ENCODE data around the gene POLG2.
"Not testable (repeated sequence)": the region's sequence is repeated elsewhere in the genome, so short reads cannot be mapped to it uniquely, and the experiment has no call there.

POLG2 gene

GRCh38 chr17:64506201-64506575, 9.3 kb upstream of the POLG2 start, which contains the start of gene DDX5:
TSS of gene DDX5 (minus strand) at chr17:64506289. CDS start at chr17:64506119, 170 bp downstream.
- peak; percentile 95 for DNase-seq (ENCODE audit: low read depth in 2 of 2, low spot score in 1 of 2)

- DNase-seq (ENCODE audit: low read depth in 2 of 2, low spot score in 1 of 2): peak; percentile 58 to 73
Measured at GRCh38 chr17:64505340-64506200, 8.7 kb upstream of the POLG2 start.

- no peak for DNase-seq (ENCODE audit: low read depth in 2 of 2, low spot score in 1 of 2)
Measured at GRCh38 chr17:64504769-64505339, 8.0 kb upstream of the POLG2 start.

GRCh38 chr17:64503821-64504768, 7.2 kb upstream of the POLG2 start:
- no peak for DNase-seq (ENCODE audit: low read depth in 2 of 2, low spot score in 1 of 2)

GRCh38 chr17:64503341-64503740, 6.5 kb upstream of the POLG2 start:
- no peak for DNase-seq (ENCODE audit: low read depth in 2 of 2, low spot score in 1 of 2)

- no peak for DNase-seq (ENCODE audit: low read depth in 2 of 2, low spot score in 1 of 2)
Measured at GRCh38 chr17:64502809-64503208, 6.0 kb upstream of the POLG2 start.

- DNase-seq (ENCODE audit: low read depth in 2 of 2, low spot score in 1 of 2): no peak
Measured at GRCh38 chr17:64502021-64502420, 5.2 kb upstream of the POLG2 start.

GRCh38 chr17:64500862-64501765, 4.3 kb upstream of the POLG2 start:
- DNase-seq (ENCODE audit: low read depth in 2 of 2, low spot score in 1 of 2): no peak

GRCh38 chr17:64500487-64500859, 3.6 kb upstream of the POLG2 start:
- no peak for DNase-seq (ENCODE audit: low read depth in 2 of 2, low spot score in 1 of 2)

GRCh38 chr17:64499805-64500486, 3.1 kb upstream of the POLG2 start:
- no peak for DNase-seq (ENCODE audit: low read depth in 2 of 2, low spot score in 1 of 2)

GRCh38 chr17:64498308-64499203, 1.7 kb upstream of the POLG2 start:
- no peak for DNase-seq (ENCODE audit: low read depth in 2 of 2, low spot score in 1 of 2)

GRCh38 chr17:64497565-64498035, 746 bp upstream of the POLG2 start:
- DNase-seq (ENCODE audit: low read depth in 2 of 2, low spot score in 1 of 2): no peak

- DNase-seq (ENCODE audit: low read depth in 2 of 2, low spot score in 1 of 2): no peak
Measured at GRCh38 chr17:64496348-64496785, 487 bp downstream of the POLG2 start.

GRCh38 chr17:64495300-64495699, 1.6 kb downstream of the POLG2 start:
- not testable (repeated sequence) for DNase-seq (ENCODE audit: low read depth in 2 of 2, low spot score in 1 of 2)

- DNase-seq (ENCODE audit: low read depth in 2 of 2, low spot score in 1 of 2): no peak
Measured at GRCh38 chr17:64494121-64494520, 2.7 kb downstream of the POLG2 start.

- no peak for DNase-seq (ENCODE audit: low read depth in 2 of 2, low spot score in 1 of 2)
Measured at GRCh38 chr17:64492481-64493109, 4.3 kb downstream of the POLG2 start.

GRCh38 chr17:64491994-64492393, 4.9 kb downstream of the POLG2 start:
- DNase-seq (ENCODE audit: low read depth in 2 of 2, low spot score in 1 of 2): no peak
